ENCODE data around the gene AAK1. TPM values are rescaled to one million over a fixed set of nuclear protein-coding genes. Genes with fewer than 3 reads are reported as not detected.

Gene AAK1
- total RNA-seq, 1 donor from 2014 or later, result 66.4 TPM

GRCh38 chr2:69618362-69618761 lies 25.2 kb downstream of the AAK1 start:
- DNase-seq (ENCODE audit: low spot score in 2 of 2, unreplicated experiment in 2 of 2), result no peak

GRCh38 chr2:69617744-69618143 lies 25.8 kb downstream of the AAK1 start:
- no peak overlapping the region for H3K27ac Mint-ChIP-seq
- peaks cover 11% of the 10 kb centered on the region for H3K4me1 Mint-ChIP-seq
- no peak for TF ChIP-seq CTCF (IDR thresholded peaks at IDR 0.05; ENCODE audit: unreplicated experiment)
- no peaks in the 10 kb centered on the region for H3K9me3 Mint-ChIP-seq
- no peaks in the 10 kb centered on the region for H3K27me3 Mint-ChIP-seq (ENCODE audit: low read depth)
- no peak overlapping the region for H3K4me3 Mint-ChIP-seq
- no peak for DNase-seq (ENCODE audit: low spot score in 2 of 2, unreplicated experiment in 2 of 2)
- H3K36me3 Mint-ChIP-seq, result peaks cover 1% of the 10 kb centered on the region

More at GRCh38 chr2:69618362-69618761, 25.2 kb downstream of the AAK1 start:
- Mint-ChIP-seq H3K27me3 (ENCODE audit: low read depth) (no peaks in the 10 kb centered on the region), H3K4me1 (peaks cover 11% of the 10 kb centered on the region), H3K27ac (no peak overlapping the region), H3K9me3 (no peaks in the 10 kb centered on the region), H3K36me3 (peaks cover 5% of the 10 kb centered on the region), H3K4me3 (no peak overlapping the region)
- no peak for TF ChIP-seq CTCF (IDR thresholded peaks at IDR 0.05; ENCODE audit: unreplicated experiment)

- H3K36me3 Mint-ChIP-seq, result peaks cover 3% of the 10 kb centered on the region
- no peaks in the 10 kb centered on the region for H3K27me3 Mint-ChIP-seq (ENCODE audit: low read depth)
- no peak for TF ChIP-seq CTCF (IDR thresholded peaks at IDR 0.05; ENCODE audit: unreplicated experiment)
- H3K27ac Mint-ChIP-seq, result no peak overlapping the region
- H3K9me3 Mint-ChIP-seq, result no peaks in the 10 kb centered on the region
- peaks cover 11% of the 10 kb centered on the region for H3K4me1 Mint-ChIP-seq
- no peak for DNase-seq (ENCODE audit: low spot score in 2 of 2, unreplicated experiment in 2 of 2)
- H3K4me3 Mint-ChIP-seq, result no peak overlapping the region
Measured at GRCh38 chr2:69616755-69617154, 26.8 kb downstream of the AAK1 start.

GRCh38 chr2:69615969-69616368 lies 27.6 kb downstream of the AAK1 start:
- H3K27me3 Mint-ChIP-seq (ENCODE audit: low read depth), result no peaks in the 10 kb centered on the region
- no peak for TF ChIP-seq CTCF (IDR thresholded peaks at IDR 0.05; ENCODE audit: unreplicated experiment)
- no peak overlapping the region for H3K4me3 Mint-ChIP-seq
- H3K9me3 Mint-ChIP-seq, result peaks cover 4% of the 10 kb centered on the region
- no peak for DNase-seq (ENCODE audit: low spot score in 2 of 2, unreplicated experiment in 2 of 2)
- peaks cover 8% of the 10 kb centered on the region for H3K36me3 Mint-ChIP-seq
- peaks cover 11% of the 10 kb centered on the region for H3K4me1 Mint-ChIP-seq
- peak overlapping the region; percentile 26 for H3K27ac Mint-ChIP-seq

GRCh38 chr2:69615078-69615625 lies 28.4 kb downstream of the AAK1 start:
- Mint-ChIP-seq H3K36me3 (peaks cover 15% of the 10 kb centered on the region), H3K4me1 (peaks cover 11% of the 10 kb centered on the region), H3K9me3 (peaks cover 9% of the 10 kb centered on the region), H3K27ac (peak overlapping the region; percentile 26), H3K27me3 (ENCODE audit: low read depth) (no peaks in the 10 kb centered on the region), H3K4me3 (no peak overlapping the region)
- no peak for DNase-seq (ENCODE audit: low spot score in 2 of 2, unreplicated experiment in 2 of 2)
- TF ChIP-seq CTCF (IDR thresholded peaks at IDR 0.05; ENCODE audit: unreplicated experiment), result no peak

GRCh38 chr2:69612707-69613106 lies 30.8 kb downstream of the AAK1 start:
- TF ChIP-seq CTCF (IDR thresholded peaks at IDR 0.05; ENCODE audit: unreplicated experiment), result no peak
- Mint-ChIP-seq H3K9me3 (peaks cover 10% of the 10 kb centered on the region), H3K36me3 (peaks cover 19% of the 10 kb centered on the region), H3K4me3 (no peak overlapping the region), H3K4me1 (peaks cover 11% of the 10 kb centered on the region), H3K27me3 (ENCODE audit: low read depth) (no peaks in the 10 kb centered on the region), H3K27ac (no peak overlapping the region)
- DNase-seq (ENCODE audit: low spot score in 2 of 2, unreplicated experiment in 2 of 2), result no peak
